ENCODE data around the gene EGFR.

Gene EGFR

DNA sequence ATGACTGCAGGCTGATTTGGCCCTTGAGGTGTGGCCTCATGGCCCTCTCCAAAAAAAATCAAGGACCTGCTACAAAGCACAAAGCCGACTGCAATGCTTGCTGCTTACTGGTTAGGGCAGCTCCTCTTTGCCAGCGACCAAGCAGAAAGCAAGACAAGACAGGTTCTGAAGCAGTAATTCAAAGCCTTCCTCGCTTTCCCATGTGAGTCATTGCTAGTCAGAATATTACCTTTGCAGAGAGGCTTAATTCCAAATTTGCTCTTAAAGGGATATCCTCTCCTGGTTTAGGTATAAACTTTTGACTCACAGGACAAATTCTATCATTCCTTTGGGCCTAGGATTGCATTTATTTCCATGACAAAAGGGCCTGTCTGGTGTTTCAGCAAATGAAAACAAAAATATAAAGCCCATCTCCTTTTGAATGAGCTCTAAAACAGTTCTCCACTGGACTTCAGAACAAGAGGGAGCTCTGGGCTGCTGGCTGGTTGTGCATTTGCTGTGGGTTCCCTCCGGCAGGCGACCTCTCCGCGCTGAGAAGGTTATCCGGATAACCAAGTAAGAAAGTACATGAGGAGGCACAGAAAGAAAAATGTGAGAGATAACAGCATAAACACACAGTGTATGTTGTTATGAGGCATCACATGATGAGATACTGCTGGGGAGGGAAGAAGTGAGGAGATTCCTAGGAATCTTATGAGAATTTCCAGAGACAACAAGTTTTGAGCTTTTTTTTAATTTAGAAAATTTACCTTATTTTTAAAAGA, 90.8 kb downstream of the EGFR start:
- no peak for TF ChIP-seq EZH2phosphoT487 (IDR thresholded peaks at IDR 0.05; ENCODE audit: borderline replicate concordance, low read length)
- TF ChIP-seq, protein P1, sequence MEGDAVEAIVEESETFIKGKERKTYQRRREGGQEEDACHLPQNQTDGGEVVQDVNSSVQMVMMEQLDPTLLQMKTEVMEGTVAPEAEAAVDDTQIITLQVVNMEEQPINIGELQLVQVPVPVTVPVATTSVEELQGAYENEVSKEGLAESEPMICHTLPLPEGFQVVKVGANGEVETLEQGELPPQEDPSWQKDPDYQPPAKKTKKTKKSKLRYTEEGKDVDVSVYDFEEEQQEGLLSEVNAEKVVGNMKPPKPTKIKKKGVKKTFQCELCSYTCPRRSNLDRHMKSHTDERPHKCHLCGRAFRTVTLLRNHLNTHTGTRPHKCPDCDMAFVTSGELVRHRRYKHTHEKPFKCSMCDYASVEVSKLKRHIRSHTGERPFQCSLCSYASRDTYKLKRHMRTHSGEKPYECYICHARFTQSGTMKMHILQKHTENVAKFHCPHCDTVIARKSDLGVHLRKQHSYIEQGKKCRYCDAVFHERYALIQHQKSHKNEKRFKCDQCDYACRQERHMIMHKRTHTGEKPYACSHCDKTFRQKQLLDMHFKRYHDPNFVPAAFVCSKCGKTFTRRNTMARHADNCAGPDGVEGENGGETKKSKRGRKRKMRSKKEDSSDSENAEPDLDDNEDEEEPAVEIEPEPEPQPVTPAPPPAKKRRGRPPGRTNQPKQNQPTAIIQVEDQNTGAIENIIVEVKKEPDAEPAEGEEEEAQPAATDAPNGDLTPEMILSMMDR (IDR thresholded peaks at IDR 0.05; ENCODE audit: low read depth, low read length, poor library complexity, severe bottlenecking) = no peak
- Histone ChIP-seq H3K36me3 (ENCODE audit: control insufficient read depth, low read length) (no peaks in the 10 kb centered on the region), H3K4me2 (ENCODE audit: low read length) (no peak overlapping the region), H3K4me1 (ENCODE audit: control insufficient read depth, low read length) (no peaks in the 10 kb centered on the region), H3K4me3 (ENCODE audit: low read length) (no peak overlapping the region), H3K79me2 (ENCODE audit: control insufficient read depth, low read length) (no peaks in the 10 kb centered on the region), H4K20me1 (ENCODE audit: control insufficient read depth, insufficient read depth, low read depth, low read length) (no peaks in the 10 kb centered on the region), H3K9me2 (replicated peaks; ENCODE audit: control insufficient read depth, low read length) (no peaks in the 10 kb centered on the region), H3K27me3 (ENCODE audit: control insufficient read depth, low read length) (no peaks in the 10 kb centered on the region), H3K27ac (ENCODE audit: low read depth, low read length) (no peak overlapping the region), H3F3A (ENCODE audit: control insufficient read depth, insufficient read depth) (no peaks in the 10 kb centered on the region), H3K9me3 (ENCODE audit: control insufficient read depth, insufficient read depth, low read length) (no peaks in the 10 kb centered on the region)

DNA sequence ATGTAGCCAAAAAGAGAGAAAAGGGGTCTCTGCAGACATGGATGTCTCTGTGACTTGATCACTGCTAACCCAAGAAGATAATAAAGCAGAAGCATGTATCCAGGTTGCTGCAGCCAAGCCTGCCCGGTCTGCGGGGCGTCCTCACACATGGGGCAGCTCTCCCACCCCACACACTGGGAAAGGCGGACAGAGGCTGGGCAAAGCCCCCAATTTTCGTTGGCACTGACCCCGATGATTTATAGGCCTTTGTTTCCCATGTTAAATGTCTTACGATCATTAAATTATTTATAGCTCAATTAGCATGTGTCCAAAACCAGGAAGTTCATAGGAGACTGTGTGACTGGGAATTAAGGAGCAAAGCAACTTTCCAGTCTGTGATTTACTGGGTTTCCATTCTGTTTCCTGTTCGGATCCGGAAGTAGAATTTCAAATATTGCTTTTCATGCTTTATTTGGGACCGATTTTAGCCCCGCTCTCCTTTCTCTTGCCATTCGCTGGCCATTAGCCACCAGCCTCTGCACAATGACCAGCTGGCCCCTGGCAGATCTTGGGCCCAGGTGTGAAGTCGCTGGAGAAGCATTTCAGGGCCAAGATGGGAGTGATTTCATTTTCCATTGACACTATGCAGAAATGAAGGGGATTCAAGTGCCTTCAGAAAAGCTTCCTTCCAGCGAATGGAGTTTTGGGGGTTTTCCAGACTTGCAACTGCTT, 91.6 kb downstream of the EGFR start:
- Histone ChIP-seq H3K79me2 (ENCODE audit: control insufficient read depth, low read length) (no peaks in the 10 kb centered on the region), H3K27ac (ENCODE audit: low read depth, low read length) (no peak overlapping the region), H3K27me3 (ENCODE audit: control insufficient read depth, low read length) (no peaks in the 10 kb centered on the region), H3K4me1 (ENCODE audit: control insufficient read depth, low read length) (no peaks in the 10 kb centered on the region), H3K9me2 (replicated peaks; ENCODE audit: control insufficient read depth, low read length) (no peaks in the 10 kb centered on the region), H3K36me3 (ENCODE audit: control insufficient read depth, low read length) (no peaks in the 10 kb centered on the region), H3K4me2 (ENCODE audit: low read length) (no peak overlapping the region), H3K9me3 (ENCODE audit: control insufficient read depth, insufficient read depth, low read length) (no peaks in the 10 kb centered on the region), H4K20me1 (ENCODE audit: control insufficient read depth, insufficient read depth, low read depth, low read length) (no peaks in the 10 kb centered on the region), H3K4me3 (ENCODE audit: low read length) (no peak overlapping the region), H3F3A (ENCODE audit: control insufficient read depth, insufficient read depth) (no peaks in the 10 kb centered on the region)
- TF ChIP-seq, protein P1 (IDR thresholded peaks at IDR 0.05; ENCODE audit: low read depth, low read length, poor library complexity, severe bottlenecking) = no peak
- no peak for TF ChIP-seq EZH2phosphoT487 (IDR thresholded peaks at IDR 0.05; ENCODE audit: borderline replicate concordance, low read length)

DNA sequence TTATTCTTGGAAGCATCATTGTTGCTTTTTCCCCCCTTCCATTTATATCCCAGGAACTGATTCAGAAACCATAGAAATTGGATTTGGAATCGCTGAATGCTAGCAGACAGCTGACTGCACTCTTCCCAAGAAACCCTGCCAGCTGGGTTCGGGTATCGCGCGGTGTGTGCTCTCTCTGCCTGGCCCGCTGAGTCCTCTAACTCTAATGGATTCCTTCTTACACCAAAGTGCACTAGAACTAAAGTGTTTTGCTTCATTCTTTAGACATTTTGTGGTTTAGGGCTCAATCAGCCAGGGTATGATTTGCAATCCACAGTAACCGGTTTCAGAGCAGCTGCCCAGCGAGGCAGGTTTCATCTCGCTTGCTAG, 92.2 kb downstream of the EGFR start:
- Histone ChIP-seq H3K9me2 (replicated peaks; ENCODE audit: control insufficient read depth, low read length) (no peaks in the 10 kb centered on the region), H3K27ac (ENCODE audit: low read depth, low read length) (no peak overlapping the region), H3K9me3 (ENCODE audit: control insufficient read depth, insufficient read depth, low read length) (no peaks in the 10 kb centered on the region), H4K20me1 (ENCODE audit: control insufficient read depth, insufficient read depth, low read depth, low read length) (no peaks in the 10 kb centered on the region), H3K79me2 (ENCODE audit: control insufficient read depth, low read length) (no peaks in the 10 kb centered on the region), H3K4me1 (ENCODE audit: control insufficient read depth, low read length) (no peaks in the 10 kb centered on the region), H3K4me2 (ENCODE audit: low read length) (no peak overlapping the region), H3K27me3 (ENCODE audit: control insufficient read depth, low read length) (no peaks in the 10 kb centered on the region), H3F3A (ENCODE audit: control insufficient read depth, insufficient read depth) (no peaks in the 10 kb centered on the region), H3K36me3 (ENCODE audit: control insufficient read depth, low read length) (no peaks in the 10 kb centered on the region), H3K4me3 (ENCODE audit: low read length) (no peak overlapping the region)
- TF ChIP-seq, protein P1 (IDR thresholded peaks at IDR 0.05; ENCODE audit: low read depth, low read length, poor library complexity, severe bottlenecking) = no peak
- TF ChIP-seq EZH2phosphoT487 (IDR thresholded peaks at IDR 0.05; ENCODE audit: borderline replicate concordance, low read length) = no peak
